ENCODE results near the gene AFF4.

GRCh38 chr5:132916086-132916485 lies 47.3 kb downstream of the AFF4 start:
- TF ChIP-seq CTCF (IDR thresholded peaks at IDR 0.05) (no peak), POLR2A (IDR thresholded peaks at IDR 0.05) (no peak)
